OCI-LY3 (cell line): ENCODE results near the gene ANKRD34A.

ENCODE experiments used
- H2AFZ ChIP-seq: fragments of 200-600, 300-600 bp; shearing (Covaris generic); 2 replicates; pipeline ENCODE4 v1.6.0; 2014; ENCODE audit warnings: antibody characterized with exemption, low read depth, low read length
- H3K27ac ChIP-seq: fragments of 200-600, 300-600 bp; sonication (generic); 2 replicates; pipeline ENCODE4 v1.5.1; 2014; ENCODE audit warnings: mild to moderate bottlenecking, low read length, moderate library complexity, mixed read lengths
- H3K27me3 ChIP-seq: fragments of 200-600, 300-600 bp; sonication (generic); 2 replicates; pipeline ENCODE4 v1.6.1; 2014; ENCODE audit warnings: low read depth, low read length, mixed read lengths
- H3K36me3 ChIP-seq: fragments of 200-600, 300-600 bp; sonication (generic); replicated peaks from 2 replicates; pipeline ENCODE3; 2014; ENCODE audit warnings: low read depth, low read length, mixed read lengths
- H3K4me1 ChIP-seq: fragments of 300-600, 200-600 bp; sonication (generic); 2 replicates; pipeline ENCODE4 v1.6.1; 2014; ENCODE audit warnings: low read length, mixed read lengths
- H3K4me2 ChIP-seq: fragments of 200-600, 300-600 bp; sonication (generic); 2 replicates; pipeline ENCODE4 v1.6.1; 2014; ENCODE audit warnings: low read length, mixed read lengths
- H3K4me3 ChIP-seq: fragments of 300-600, 200-600 bp; sonication (generic); 2 replicates; pipeline ENCODE4 v1.5.1; 2014; ENCODE audit warnings: antibody characterized with exemption, mild to moderate bottlenecking, low read length, moderate library complexity
- H3K79me2 ChIP-seq: fragments of 300-600, 200-600 bp; shearing (Covaris generic); 2 replicates; pipeline ENCODE4 v1.6.1; 2014; ENCODE audit warnings: mild to moderate bottlenecking, low read length, mixed read lengths
- H3K9ac ChIP-seq: fragments of 300-600, 200-600 bp; shearing (Covaris generic); 2 replicates; pipeline ENCODE4 v1.6.0; 2014; ENCODE audit warnings: mild to moderate bottlenecking, low read length, moderate library complexity
- H3K9me3 ChIP-seq: fragments of 200-600, 300-600 bp; shearing (Covaris generic); 2 replicates; pipeline ENCODE4 v1.6.1; 2014; ENCODE audit warnings: low read length, mixed read lengths; ENCODE audit not compliant: insufficient read depth
- H4K20me1 ChIP-seq: fragments of 200-600, 300-600 bp; sonication (generic); 2 replicates; pipeline ENCODE4 v1.6.1; 2016; ENCODE audit warnings: low read length, mixed read lengths; ENCODE audit not compliant: insufficient read depth
- EZH2phosphoT487 ChIP-seq: fragments of 200-600 bp; shearing (Covaris generic); IDR thresholded peaks from 2 replicates; pipeline ENCODE4 v1.6.1; 2018; ENCODE audit warnings: antibody characterized with exemption, mixed run types, low read depth
- TF ChIP-seq, protein P1 (sequence below): fragments of 200-600, 300-600 bp; sonication (generic); IDR thresholded peaks from 2 replicates; pipeline ENCODE4 v1.5.1; 2014; ENCODE audit warnings: antibody characterized with exemption, low read length, low read depth

ANKRD34A gene

DNA sequence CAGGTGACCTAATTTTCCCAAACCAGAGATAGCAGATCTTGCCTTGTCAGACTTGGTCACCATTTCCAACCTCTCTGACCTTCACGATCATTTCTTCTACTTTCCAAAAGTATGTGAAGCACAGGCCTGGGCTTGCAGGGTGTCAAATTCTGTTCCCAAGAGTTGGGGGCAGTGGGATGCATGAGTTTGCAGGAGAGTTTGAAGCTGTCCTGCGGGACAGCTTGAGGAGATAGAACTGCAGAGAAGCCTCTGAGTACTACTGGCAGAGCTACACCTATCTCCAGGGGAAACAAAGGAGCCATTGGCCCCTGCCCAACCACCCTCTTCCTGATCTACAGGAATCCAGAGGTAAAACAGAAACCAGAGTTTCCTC, 20.7 kb upstream of the ANKRD34A start:
- TF ChIP-seq, protein P1, sequence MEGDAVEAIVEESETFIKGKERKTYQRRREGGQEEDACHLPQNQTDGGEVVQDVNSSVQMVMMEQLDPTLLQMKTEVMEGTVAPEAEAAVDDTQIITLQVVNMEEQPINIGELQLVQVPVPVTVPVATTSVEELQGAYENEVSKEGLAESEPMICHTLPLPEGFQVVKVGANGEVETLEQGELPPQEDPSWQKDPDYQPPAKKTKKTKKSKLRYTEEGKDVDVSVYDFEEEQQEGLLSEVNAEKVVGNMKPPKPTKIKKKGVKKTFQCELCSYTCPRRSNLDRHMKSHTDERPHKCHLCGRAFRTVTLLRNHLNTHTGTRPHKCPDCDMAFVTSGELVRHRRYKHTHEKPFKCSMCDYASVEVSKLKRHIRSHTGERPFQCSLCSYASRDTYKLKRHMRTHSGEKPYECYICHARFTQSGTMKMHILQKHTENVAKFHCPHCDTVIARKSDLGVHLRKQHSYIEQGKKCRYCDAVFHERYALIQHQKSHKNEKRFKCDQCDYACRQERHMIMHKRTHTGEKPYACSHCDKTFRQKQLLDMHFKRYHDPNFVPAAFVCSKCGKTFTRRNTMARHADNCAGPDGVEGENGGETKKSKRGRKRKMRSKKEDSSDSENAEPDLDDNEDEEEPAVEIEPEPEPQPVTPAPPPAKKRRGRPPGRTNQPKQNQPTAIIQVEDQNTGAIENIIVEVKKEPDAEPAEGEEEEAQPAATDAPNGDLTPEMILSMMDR: no peak
- TF ChIP-seq EZH2phosphoT487: no peak
- Histone ChIP-seq H3K4me2 (no peak overlapping the region), H3K9ac (0 out of 2 replicates have a peak overlapping the region, but pooled peaks have one; percentile 1), H3K27me3 (no peaks in the 10 kb centered on the region), H3K27ac (no peak overlapping the region), H3K9me3 (no peaks in the 10 kb centered on the region), H3K36me3 (no peaks in the 10 kb centered on the region), H4K20me1 (no peaks in the 10 kb centered on the region), H3K4me1 (peaks cover 46% of the 10 kb centered on the region), H2AFZ (peak overlapping the region; percentile 51; the same call in 1 of the 2 replicates), H3K79me2 (no peaks in the 10 kb centered on the region), H3K4me3 (no peak overlapping the region)

DNA sequence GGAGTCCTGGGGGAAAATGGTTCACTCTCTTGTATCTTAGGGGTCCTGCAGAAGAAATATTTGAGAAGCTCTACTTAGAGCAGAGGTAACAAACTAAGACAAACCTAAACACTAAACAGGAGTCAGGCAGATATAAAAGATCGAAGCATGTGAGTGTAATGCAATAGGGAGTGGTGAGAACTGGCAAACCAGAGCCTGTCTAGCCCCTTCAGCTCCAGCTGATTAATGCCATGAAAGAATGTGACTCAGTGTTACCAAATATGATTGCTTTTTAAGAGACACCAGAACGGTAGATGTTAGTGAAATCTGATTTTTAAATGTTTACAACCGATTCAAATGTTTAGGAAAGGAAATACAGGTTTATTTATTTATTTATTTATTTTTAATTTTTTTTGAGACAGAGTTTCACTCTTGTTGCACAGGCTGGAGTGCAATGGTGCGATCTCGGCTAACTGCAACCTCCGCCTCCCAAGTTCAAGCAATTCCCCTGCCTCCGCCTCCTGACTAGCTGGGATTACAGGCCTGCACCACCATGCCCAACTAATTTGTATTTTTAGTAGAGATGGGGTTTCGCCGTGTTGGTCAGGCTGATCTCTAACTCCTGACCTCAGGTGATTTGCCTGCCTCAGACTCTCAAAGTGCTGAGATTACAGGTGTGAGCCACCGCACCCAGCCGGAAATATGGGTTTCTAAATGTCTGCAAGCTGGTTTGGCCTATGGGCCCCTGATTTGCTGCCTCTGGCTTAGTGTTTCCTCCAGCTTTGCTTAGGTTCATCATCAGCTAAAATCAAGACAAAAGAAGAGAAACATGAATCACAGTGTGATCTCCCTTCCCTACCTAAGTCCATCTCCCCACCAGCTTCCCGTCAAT, 19.8 kb upstream of the ANKRD34A start:
- Histone ChIP-seq H3K27ac (no peak overlapping the region), H3K4me1 (peaks cover 56% of the 10 kb centered on the region)

DNA sequence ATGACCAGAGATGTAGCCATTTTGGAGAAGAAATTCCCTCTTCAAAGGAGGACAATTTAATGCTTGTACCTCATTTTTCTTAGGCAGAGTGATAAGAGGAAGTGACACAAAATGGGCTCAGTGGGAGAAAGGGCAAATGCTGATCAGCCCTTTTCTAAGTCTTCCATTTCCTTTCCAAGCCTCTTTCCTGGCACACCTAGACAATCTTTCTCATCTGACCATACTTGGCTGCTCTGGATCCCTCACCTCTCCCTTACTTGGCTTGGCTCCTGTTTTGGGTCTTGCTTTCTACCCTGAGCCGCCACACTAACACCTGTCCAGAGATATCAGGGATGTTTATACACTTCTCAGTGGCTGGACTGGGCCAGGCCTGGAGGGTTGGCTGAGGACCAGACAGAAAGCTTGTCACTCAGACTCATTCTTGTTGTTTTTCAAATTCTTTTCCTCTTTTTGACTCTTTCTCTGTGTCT, 18.9 kb upstream of the ANKRD34A start:
- Histone ChIP-seq H3K4me2 (no peak overlapping the region; the same call in 1 of the 2 replicates), H2AFZ (peak overlapping the region; percentile 49; the same call in 1 of the 2 replicates), H3K4me3 (no peak overlapping the region), H3K27ac (no peak overlapping the region), H3K36me3 (no peaks in the 10 kb centered on the region), H3K79me2 (no peaks in the 10 kb centered on the region), H3K27me3 (no peaks in the 10 kb centered on the region), H3K4me1 (peaks cover 60% of the 10 kb centered on the region), H3K9me3 (no peaks in the 10 kb centered on the region), H4K20me1 (no peaks in the 10 kb centered on the region), H3K9ac (no peak overlapping the region; the same call in 1 of the 2 replicates)
- no peak for TF ChIP-seq EZH2phosphoT487
- TF ChIP-seq, protein P1: no peak

More for the DNA sequence above, 19.8 kb upstream of the ANKRD34A start:
- no peaks in the 10 kb centered on the region for H3K79me2 ChIP-seq
- no peaks in the 10 kb centered on the region for H4K20me1 ChIP-seq
- no peak for TF ChIP-seq EZH2phosphoT487
- TF ChIP-seq, protein P1: no peak
- H3K27me3 ChIP-seq: no peaks in the 10 kb centered on the region
- 0 out of 2 replicates have a peak overlapping the region, but pooled peaks have one; percentile 38 for H2AFZ ChIP-seq
- no peaks in the 10 kb centered on the region for H3K9me3 ChIP-seq
- no peak overlapping the region for H3K4me2 ChIP-seq
- no peak overlapping the region for H3K4me3 ChIP-seq
- H3K9ac ChIP-seq: no peak overlapping the region
- H3K36me3 ChIP-seq: no peaks in the 10 kb centered on the region

- Histone ChIP-seq H3K4me1 (peaks cover 67% of the 10 kb centered on the region), H2AFZ (no peak overlapping the region), H3K9me3 (no peaks in the 10 kb centered on the region), H4K20me1 (no peaks in the 10 kb centered on the region), H3K79me2 (no peaks in the 10 kb centered on the region), H3K4me3 (no peak overlapping the region), H3K27me3 (no peaks in the 10 kb centered on the region), H3K36me3 (no peaks in the 10 kb centered on the region), H3K27ac (no peak overlapping the region), H3K4me2 (no peak overlapping the region), H3K9ac (no peak overlapping the region)
- TF ChIP-seq EZH2phosphoT487: no peak
- TF ChIP-seq, protein P1: no peak
Observed at GRCh38 chr1:145982010-145982723, 17.8 kb upstream of the ANKRD34A start.
